GM23248 (cell line): ENCODE results near the gene C10orf62.

ENCODE experiments used
- EZH2 ChIP-seq: fragments of 200-600 bp; sonication (generic); IDR thresholded peaks from 2 replicates; pipeline ENCODE4 v1.6.1; 2018; ENCODE audit warnings: antibody characterized with exemption, mild to moderate bottlenecking; ENCODE audit not compliant: insufficient read depth, poor library complexity, severe bottlenecking
- EZH2phosphoT487 ChIP-seq: fragments of 200-600 bp; sonication (generic); IDR thresholded peaks from 2 replicates; pipeline ENCODE4 v1.6.1; 2018; ENCODE audit warnings: antibody characterized with exemption, moderate library complexity, mild to moderate bottlenecking, low read depth; ENCODE audit not compliant: insufficient read depth

GRCh38 chr10:97589479-97589878 lies at the start of gene C10orf62:
- no peak for TF ChIP-seq EZH2
- TF ChIP-seq EZH2phosphoT487 = no peak
